Astrocyte of the cerebellum (primary cell): ENCODE data around the gene DNASE2.
A peak's percentile ranks its signal among the peaks of the same experiment; 100 is the strongest.
"Not testable (repeated sequence)": the region's sequence is repeated elsewhere in the genome, so short reads cannot be mapped to it uniquely, and the experiment has no call there.

Source experiments
- DNase-seq: peaks from one replicate; pipeline ENCODE4 v3.0.0-alpha.2; 2011; ENCODE audit warnings: low read depth
- H3K4me3 ChIP-seq: 2 replicates; pipeline ENCODE4 v1.5.1; 2011; ENCODE audit warnings: mild to moderate bottlenecking, low read depth, low read length, moderate library complexity
- CTCF ChIP-seq: IDR thresholded peaks from 2 replicates; pipeline ENCODE4 v1.5.1; 2012; ENCODE audit warnings: low read length, low read depth, moderate library complexity, mild to moderate bottlenecking; ENCODE audit errors: missing control alignments
- in situ Hi-C: cut with HindIII; loops from 2 replicates; pipeline ENCODE4 v1.10.0; 2017; ENCODE audit warnings: low sequenced_read_pairs

Gene DNASE2

GRCh38 chr19:12864143-12864542 lies 17.1 kb downstream of the DNASE2 start:
- no peak for DNase-seq
- in situ Hi-C loops: no loop called here
- no peak for TF ChIP-seq CTCF
- H3K4me3 ChIP-seq: no peak overlapping the region

- TF ChIP-seq CTCF: no peak
- DNase-seq: no peak
- no peak overlapping the region for H3K4me3 ChIP-seq
- in situ Hi-C loops: no loop called here
Measured at GRCh38 chr19:12859546-12859945, 21.7 kb downstream of the DNASE2 start.

- DNase-seq: no peak
- H3K4me3 ChIP-seq: no peak overlapping the region
- in situ Hi-C loops: no loop called here
- TF ChIP-seq CTCF: no peak
Measured at GRCh38 chr19:12858041-12858928, 23.0 kb downstream of the DNASE2 start.

GRCh38 chr19:12856653-12857052 lies 24.6 kb downstream of the DNASE2 start:
- H3K4me3 ChIP-seq: no peak overlapping the region
- in situ Hi-C loops: no loop called here
- DNase-seq: no peak
- TF ChIP-seq CTCF: no peak

- TF ChIP-seq CTCF: peak; percentile 97
- peak; percentile 36 for DNase-seq
- H3K4me3 ChIP-seq: no peak overlapping the region
- in situ Hi-C loops: loop anchor here (5.0 kb wide), 1 partner anchor 80 kb away; no protein-coding TSS in a partner anchor
Measured at GRCh38 chr19:12847159-12848139, 33.8 kb downstream of the DNASE2 start.

GRCh38 chr19:12846613-12847012 lies 34.6 kb downstream of the DNASE2 start:
- in situ Hi-C loops: loop anchor here (5.0 kb wide), 1 partner anchor 79 kb away; no protein-coding TSS in a partner anchor
- H3K4me3 ChIP-seq, DNase-seq: not testable (repeated sequence)
